ENCODE data around the gene PQBP1. TPM values are rescaled to one million over a fixed set of nuclear protein-coding genes. Genes with fewer than 3 reads are reported as not detected.

PQBP1 gene
- total RNA-seq, 4 donors from 2014 or later: 40.4 to 60.3 (median 48.7) TPM

- H3K9me3 ChIP-seq: no peaks in the 10 kb centered on the region
- H3K27ac ChIP-seq: peak overlapping the region in 1 of 4 donors; percentile 62
- no peak for DNase-seq (ENCODE audit: low spot score in 2 of 2)
- peaks cover 0 to 15% (median 0%) of the 10 kb centered on the region in 3 donors for H3K36me3 ChIP-seq
- no peaks in the 10 kb centered on the region for H3K27me3 ChIP-seq
- WGBS, 2 donors: 63 to 82% methylated on average over 1 of the region's 1 CpG
- H3K4me1 ChIP-seq: peaks cover 0 to 40% (median 6%) of the 10 kb centered on the region in 4 donors
- no peak overlapping the region for H3K4me3 ChIP-seq
- TF ChIP-seq CTCF (IDR thresholded peaks at IDR 0.05) (no peak), EP300 (IDR thresholded peaks at IDR 0.05) (no peak), POLR2A (IDR thresholded peaks at IDR 0.05) (no peak)
Measured at GRCh38 chrX:48938721-48939425, 41.1 kb downstream of the PQBP1 start.

GRCh38 chrX:48939524-48940228, 41.9 kb downstream of the PQBP1 start:
- WGBS, 2 donors: 59 to 83% methylated on average over 2 to 3 of the region's 3 CpGs
- no peaks in the 10 kb centered on the region for H3K9me3 ChIP-seq
- H3K27ac ChIP-seq: peak overlapping the region in 1 of 4 donors; percentile 45
- no peak overlapping the region for H3K4me3 ChIP-seq
- H3K27me3 ChIP-seq: no peaks in the 10 kb centered on the region
- peaks cover 0 to 7% (median 0%) of the 10 kb centered on the region in 3 donors for H3K36me3 ChIP-seq
- H3K4me1 ChIP-seq: peaks cover 0 to 40% (median 6%) of the 10 kb centered on the region in 4 donors
- TF ChIP-seq POLR2A (IDR thresholded peaks at IDR 0.05) (no peak), EP300 (IDR thresholded peaks at IDR 0.05) (no peak), CTCF (IDR thresholded peaks at IDR 0.05) (no peak)
- no peak for DNase-seq (ENCODE audit: low spot score in 2 of 2)

- Histone ChIP-seq H3K27ac (peak overlapping the region in 1 of 4 donors; percentile 45), H3K36me3 (no peaks in the 10 kb centered on the region), H3K27me3 (no peaks in the 10 kb centered on the region), H3K9me3 (no peaks in the 10 kb centered on the region), H3K4me1 (peaks cover 0 to 40% (median 6%) of the 10 kb centered on the region in 4 donors), H3K4me3 (no peak overlapping the region)
- DNase-seq (ENCODE audit: low spot score in 2 of 2): no peak
- no peak for TF ChIP-seq POLR2A (IDR thresholded peaks at IDR 0.05)
- WGBS, 2 donors: 70 to 83% methylated on average over 2 of the region's 2 CpGs
Measured at GRCh38 chrX:48940404-48940955, 42.8 kb downstream of the PQBP1 start.

- WGBS, 2 donors: 59 to 62% methylated on average over 2 of the region's 2 CpGs
- TF ChIP-seq POLR2A (IDR thresholded peaks at IDR 0.05) (no peak), CTCF (IDR thresholded peaks at IDR 0.05) (no peak), EP300 (IDR thresholded peaks at IDR 0.05) (no peak)
- Histone ChIP-seq H3K9me3 (no peaks in the 10 kb centered on the region), H3K27me3 (no peaks in the 10 kb centered on the region), H3K27ac (no peak overlapping the region), H3K36me3 (no peaks in the 10 kb centered on the region), H3K4me3 (no peak overlapping the region), H3K4me1 (peaks cover 0 to 35% (median 6%) of the 10 kb centered on the region in 4 donors)
- no peak for DNase-seq (ENCODE audit: low spot score in 2 of 2)
Measured at GRCh38 chrX:48942895-48943294, 45.2 kb downstream of the PQBP1 start.

GRCh38 chrX:48945517-48946348, 48.0 kb downstream of the PQBP1 start:
- H3K36me3 ChIP-seq: no peaks in the 10 kb centered on the region
- WGBS, 2 donors: 54% methylated on average over 6 to 8 of the region's 8 CpGs
- no peaks in the 10 kb centered on the region for H3K9me3 ChIP-seq
- H3K27me3 ChIP-seq: no peaks in the 10 kb centered on the region
- H3K27ac ChIP-seq: no peak overlapping the region
- TF ChIP-seq CTCF (IDR thresholded peaks at IDR 0.05): peak; percentile 45 to 62 (median 56)
- no peak for TF ChIP-seq EP300 (IDR thresholded peaks at IDR 0.05)
- no peak for TF ChIP-seq POLR2A (IDR thresholded peaks at IDR 0.05)
- H3K4me3 ChIP-seq: no peak overlapping the region
- peaks cover 0 to 24% (median 1%) of the 10 kb centered on the region in 4 donors for H3K4me1 ChIP-seq
- DNase-seq (ENCODE audit: low spot score in 2 of 2): no peak
